Stimulated activated CD8-positive, alpha-beta memory T cell treated with anti-CD3 and anti-CD28 coated beads, Interleukin-4, amount 100 ng/mL, for 48 hours (primary cell): Measurements from ENCODE around the gene CD300LF.

ENCODE experiments used
- DNase-seq: peaks from one replicate; pipeline ENCODE4 v3.0.0-alpha.2; 2020

Gene CD300LF

GRCh38 chr17:74682471-74683190 lies 30.1 kb downstream of the CD300LF start:
- DNase-seq: no peak

DNA sequence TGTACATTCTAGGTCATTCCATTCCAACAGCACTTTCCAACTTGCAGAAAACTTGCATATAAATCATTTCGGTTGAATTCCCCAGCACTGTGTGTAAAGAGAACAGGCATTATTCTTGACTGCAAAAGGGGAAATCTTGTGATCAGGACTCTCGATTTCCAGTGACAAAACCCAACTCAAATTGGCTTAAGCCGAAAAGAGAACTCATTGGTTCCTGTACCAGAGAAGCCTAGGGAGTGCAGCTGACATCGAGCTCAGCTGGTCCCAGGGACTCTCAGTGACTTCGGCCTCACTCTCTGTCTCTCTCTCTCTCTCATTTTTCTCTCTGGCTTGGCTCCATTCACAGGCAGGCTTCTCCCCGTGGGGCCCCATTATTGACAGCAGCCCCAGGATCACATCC lies 30.7 kb downstream of the CD300LF start:
- no peak for DNase-seq

- DNase-seq: no peak
Observed at GRCh38 chr17:74680941-74681340, 31.8 kb downstream of the CD300LF start.

DNA sequence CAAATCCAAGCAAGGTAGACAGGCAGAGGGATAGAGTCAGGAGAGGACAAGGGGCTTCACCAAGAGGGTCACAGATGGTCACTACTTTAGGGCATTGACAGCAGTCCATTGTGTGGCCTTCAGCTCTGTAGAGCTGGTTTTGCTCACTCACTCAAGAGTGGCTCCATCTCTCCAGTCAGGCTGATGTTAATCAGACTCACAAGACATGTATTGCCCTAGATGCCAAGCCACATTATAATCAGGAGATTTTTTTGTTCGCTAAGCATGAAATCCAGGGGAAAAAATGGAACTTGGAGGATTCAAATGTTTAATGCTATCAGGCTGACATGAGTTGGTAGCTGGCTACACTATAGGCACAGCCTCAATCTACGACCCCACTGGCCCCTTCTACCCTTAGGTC lies 32.5 kb downstream of the CD300LF start:
- DNase-seq: no peak

DNA sequence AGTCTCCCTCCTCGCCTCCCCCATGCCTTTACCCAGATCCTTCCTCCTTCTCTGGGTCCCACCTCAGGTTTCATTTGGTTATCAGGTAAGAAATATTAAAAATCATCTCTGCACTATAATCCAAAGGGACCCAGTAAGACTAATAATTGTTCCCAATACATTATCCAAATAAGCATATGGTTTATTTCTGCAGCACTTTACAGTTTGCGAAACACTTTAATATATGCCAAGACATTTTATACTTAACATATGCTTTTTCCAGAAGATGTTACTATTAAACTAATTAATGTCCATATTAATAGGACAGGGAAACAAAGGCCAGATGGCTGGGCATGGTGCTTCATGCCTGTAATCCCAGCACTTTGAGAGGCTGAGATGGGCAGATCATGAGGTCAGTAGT lies 33.3 kb downstream of the CD300LF start:
- no peak for DNase-seq

DNA sequence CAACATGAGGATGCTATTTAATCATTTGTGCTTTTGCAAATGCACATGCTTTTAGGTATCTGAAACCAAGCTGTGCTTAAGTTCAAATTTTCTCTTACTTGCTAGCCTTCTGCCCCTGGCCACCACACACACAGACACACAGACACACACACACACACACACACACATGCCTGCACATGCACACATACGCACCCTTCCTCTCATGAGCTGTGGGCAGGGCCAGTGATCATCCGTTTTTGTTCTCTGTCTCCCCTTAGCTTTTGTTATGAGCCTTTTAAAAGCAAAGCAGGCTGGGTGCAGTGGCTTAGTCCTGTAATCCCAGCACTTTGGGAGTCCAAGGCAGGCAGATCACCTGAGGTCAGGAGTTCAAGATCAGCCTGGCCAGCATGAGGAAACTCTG lies 34.2 kb downstream of the CD300LF start:
- DNase-seq: no peak

GRCh38 chr17:74677558-74678466 lies 34.9 kb downstream of the CD300LF start:
- DNase-seq: no peak

DNA sequence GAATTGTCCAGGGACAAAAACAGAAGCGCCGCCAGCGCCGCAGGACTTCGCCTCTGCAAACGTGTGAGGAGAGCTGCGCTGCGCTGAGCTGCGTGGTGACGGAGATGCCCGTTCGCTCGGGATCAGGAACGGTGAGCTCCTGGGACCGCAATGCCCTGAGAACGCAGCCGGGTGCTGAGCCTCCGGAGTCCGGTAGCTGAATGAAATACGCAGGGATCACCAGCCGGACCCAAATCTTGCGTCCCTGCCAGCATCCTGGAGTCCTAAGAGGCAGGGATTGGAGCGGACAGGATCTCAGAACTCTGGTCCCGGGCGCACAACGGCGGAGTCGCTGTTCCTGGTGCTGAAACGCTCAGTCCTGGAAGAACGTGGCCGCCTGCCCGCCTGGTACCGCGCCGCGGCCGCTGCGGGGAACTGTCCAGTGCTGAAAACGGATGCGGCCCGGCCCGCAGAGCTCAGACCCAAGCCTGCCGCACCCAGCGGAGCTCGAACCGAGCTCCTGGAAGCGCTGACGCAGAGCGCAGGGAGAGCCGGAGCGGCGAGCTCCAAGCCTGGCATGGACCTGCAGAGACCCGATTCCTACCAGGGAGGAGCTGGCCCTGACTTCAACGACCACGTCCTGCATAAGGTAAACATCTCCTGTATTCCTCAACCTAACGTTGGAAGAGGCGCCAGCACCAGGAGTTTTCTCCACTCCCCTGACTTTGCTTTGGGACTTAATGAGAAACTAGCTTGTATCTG lies 41.5 kb downstream of the CD300LF start:
- peak; percentile 86 for DNase-seq

GRCh38 chr17:74670329-74670728 lies 42.4 kb downstream of the CD300LF start:
- no peak for DNase-seq

- DNase-seq: no peak
Observed at GRCh38 chr17:74663561-74663960, 49.2 kb downstream of the CD300LF start.

DNA sequence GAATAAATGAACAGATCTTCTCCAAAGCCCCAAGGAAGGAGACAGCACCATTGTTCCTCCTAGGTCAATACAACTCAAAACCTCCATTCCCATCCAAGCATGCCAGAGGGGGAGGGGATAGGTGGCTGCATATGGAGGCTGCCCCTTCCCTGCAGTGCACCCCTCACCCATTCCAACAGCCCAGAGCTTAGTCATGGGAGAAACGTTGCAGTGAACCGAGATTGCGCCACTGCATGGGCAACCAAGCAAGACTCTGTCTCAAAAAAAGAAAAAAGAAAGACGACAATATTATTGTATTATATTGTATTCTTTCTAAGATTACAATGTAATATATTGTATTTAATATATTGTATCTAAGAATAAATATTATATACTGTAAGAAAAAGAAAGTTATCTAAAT lies 52.8 kb downstream of the CD300LF start:
- DNase-seq: no peak

DNA sequence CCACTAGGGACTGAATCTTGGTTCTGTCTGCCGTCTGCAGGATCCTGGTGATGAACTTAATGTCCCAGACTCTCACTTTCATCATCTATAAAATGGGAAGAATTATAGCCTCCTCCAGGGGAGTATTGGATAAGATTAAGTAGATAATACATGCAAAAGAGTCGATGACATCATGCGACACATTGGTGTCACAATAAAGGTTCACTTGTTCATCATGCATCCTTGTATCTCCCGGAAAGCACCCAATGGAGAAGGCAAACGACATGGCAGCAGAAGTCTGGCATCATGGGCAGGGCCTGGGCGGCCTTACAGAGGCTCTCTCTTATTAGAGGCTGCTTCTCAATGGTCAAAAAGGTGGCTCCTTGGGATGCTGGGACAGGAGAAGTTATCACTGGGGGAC lies 54.1 kb downstream of the CD300LF start:
- DNase-seq: no peak

GRCh38 chr17:74654742-74655141 lies 58.0 kb downstream of the CD300LF start:
- DNase-seq: no peak

- no peak for DNase-seq
Observed at GRCh38 chr17:74652020-74652419, 60.7 kb downstream of the CD300LF start.

GRCh38 chr17:74649909-74650308 lies 62.8 kb downstream of the CD300LF start:
- DNase-seq: no peak

DNA sequence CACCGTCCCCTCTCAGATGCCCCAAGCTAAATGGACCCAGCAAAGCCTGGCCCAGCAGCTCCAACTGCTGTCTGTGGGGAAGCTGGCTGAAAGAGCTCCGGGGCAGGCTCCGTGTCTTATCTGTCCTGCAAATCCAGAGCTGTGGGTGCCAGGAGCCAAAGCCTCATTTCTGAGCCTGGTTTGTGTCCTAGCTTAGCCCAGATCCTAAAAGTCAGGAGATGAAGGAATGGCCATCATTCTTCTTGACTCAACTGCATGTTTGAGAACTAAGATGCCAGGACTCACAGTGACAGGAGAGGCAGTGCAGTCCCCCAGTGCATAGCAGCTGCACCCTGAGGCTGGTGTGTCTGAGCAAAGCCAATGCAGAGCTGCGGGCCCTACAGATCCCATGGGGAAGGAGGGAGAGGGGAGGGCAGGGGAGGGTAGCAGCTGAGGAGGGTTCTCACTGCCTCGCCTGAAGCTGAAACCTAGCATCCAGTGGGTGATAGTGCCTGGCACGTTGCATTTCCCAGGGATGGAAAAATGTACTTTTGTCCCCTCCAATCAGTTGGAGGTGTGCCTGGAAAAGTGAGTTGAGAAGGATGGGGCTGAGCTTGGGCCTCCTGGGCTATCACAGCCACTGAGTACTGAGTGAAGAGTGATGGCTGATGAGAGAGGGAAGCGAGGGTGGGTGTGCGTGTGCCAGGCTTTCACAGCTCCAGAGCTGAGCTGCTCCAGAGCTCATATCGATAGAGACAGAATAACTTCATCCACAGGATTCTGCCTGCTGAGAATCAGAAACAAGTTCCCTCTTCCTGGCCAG lies 64.7 kb downstream of the CD300LF start:
- no peak for DNase-seq

DNA sequence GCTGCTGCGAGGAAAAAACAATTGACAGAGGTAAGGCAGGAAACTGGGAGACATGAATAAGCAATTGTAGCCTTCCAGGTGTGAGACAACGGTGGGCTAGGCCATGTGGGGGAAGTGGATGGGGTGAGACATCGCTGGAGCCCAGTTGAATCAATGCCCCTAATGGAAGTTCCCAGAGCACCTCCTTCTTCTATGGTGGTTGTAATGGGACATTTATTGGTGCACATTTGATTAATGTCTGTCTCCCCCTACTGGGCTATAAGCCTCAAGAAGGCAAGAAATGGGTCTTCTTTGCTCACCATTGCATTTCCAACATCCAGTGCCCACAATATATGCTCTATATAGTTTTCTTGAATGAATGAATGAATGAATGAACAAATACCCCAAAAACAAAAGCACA lies 66.5 kb downstream of the CD300LF start:
- no peak for DNase-seq

DNA sequence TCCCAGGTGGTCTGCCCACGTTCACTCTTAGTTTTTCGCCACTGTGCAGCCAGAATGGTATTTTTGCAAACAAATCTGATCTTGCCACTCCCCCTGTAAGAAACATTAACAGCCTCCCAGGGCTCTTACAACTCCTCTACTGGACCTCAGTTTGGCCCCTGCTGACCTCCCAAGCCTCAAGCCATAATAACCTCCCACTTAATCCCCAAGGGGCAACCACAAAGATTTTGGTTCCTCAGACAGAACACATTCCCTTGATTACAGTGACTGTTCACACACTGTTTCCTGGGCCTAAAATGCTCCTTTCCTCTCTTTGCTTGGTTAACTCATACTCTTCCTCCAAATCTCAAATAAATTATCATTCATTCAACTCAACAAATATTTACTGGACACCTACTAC lies 67.7 kb downstream of the CD300LF start:
- no peak for DNase-seq

GRCh38 chr17:74644419-74644818 lies 68.3 kb downstream of the CD300LF start:
- no peak for DNase-seq
